Measurements from ENCODE around the gene NFATC4.
"Not testable (repeated sequence)": the region's sequence is repeated elsewhere in the genome, so short reads cannot be mapped to it uniquely, and the experiment has no call there.

NFATC4 gene

GRCh38 chr14:24339284-24340151 is 28.5 kb upstream of the NFATC4 start, which contains the start of gene RIPK3:
RIPK3 (minus strand) TSS chr14:24339991; CDS start chr14:24339826, 165 bp downstream.
- DNase-seq: peak; percentile 41

- no peak for DNase-seq
Measured at GRCh38 chr14:24340606-24341005, 27.4 kb upstream of the NFATC4 start.

DNA sequence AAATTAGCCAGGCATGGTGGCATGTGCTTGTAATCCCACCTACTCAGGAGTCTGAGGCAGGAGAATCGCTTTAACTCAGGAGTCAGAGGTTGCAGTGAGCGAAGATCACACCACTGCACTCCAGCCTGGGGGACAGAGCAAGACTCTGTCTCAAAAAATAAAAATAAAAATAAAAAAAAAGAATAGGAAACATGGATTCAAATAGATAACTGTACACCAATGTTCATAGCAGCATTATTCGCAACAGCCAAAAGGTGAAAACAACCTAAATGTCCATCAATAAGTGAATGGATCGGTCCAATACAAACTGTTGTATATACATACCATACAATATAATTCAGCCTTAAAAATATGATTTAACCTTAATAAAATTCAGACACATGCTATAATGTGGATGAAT is 25.1 kb upstream of the NFATC4 start:
- DNase-seq: no peak

DNA sequence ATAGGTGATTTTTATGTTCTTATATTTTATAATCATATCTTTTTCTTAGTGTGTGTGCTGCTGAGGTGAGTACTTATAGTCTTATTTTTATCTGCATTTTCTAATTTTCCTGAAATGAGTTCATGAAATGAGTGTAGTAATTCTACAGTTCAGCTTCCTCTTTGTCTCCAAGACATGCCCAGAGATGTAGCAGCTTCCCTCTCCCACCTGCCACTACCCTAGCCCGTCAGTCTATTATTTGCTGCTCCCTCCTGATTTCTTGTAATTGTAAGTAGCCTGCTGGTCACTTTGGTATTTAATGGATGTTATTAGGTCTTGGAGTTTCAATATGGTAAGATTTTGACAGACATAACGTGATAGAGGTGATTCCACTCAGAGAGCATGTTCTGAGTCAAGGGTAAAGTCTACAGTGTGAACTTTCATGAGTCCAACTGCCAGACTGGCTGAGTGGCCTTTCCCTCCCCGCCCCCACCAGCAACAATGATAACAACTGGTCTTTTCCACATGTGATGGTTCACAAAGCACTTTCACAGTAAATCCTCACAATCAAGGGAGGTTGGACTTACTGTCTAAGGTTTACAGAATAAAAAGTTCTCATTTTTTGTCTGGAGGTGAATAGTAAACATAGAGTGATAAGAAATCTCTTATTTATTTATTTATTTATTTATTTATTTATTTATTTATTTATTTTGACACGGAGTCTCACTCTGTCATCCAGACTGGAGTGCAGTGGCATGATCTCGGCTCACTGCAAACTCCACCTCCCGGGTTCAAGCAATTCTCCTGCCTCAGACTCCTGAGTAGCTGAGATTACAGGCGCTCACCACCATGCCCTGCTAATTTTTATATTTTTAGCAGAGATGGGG is 24.0 kb upstream of the NFATC4 start:
- DNase-seq: no peak

DNA sequence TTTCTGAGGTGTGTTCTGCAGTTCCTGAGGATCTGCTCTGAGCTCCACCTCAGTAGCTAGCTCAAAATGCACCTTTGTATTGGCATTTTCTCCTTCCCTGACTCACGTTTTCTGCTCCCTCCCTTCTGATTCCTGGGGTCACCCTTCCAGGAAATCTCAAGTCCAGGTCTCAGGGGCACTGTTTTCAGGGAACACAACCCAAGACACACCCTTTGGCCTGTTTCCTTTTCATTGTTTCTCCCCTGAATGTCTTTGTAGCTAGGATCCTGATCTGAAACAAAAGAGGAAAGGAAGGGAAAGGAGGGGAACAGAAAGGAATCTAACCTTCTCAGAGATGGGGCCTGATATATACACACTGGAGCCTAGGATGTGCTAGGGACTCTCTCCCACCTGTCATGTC is 20.9 kb upstream of the NFATC4 start:
- no peak for DNase-seq

DNA sequence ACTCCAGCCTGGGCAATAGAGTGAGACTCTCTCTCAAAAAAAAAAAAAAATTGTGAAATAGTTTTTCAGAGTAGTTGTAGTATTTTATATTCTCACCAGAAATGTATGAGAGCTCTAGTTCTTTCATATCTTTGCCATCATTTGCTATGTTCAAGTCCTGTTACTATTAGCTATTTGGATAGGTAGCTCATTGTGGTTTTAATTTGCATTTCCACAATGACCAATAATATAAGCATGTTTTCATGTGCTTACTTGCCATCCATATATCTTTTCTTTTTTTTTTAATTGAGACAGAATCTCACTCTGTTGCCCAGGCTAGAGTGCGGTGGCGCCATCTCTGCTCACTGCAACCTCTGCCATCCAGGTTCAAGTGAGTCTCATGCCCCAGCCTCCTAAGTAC is 19.8 kb upstream of the NFATC4 start:
- DNase-seq: no peak

DNA sequence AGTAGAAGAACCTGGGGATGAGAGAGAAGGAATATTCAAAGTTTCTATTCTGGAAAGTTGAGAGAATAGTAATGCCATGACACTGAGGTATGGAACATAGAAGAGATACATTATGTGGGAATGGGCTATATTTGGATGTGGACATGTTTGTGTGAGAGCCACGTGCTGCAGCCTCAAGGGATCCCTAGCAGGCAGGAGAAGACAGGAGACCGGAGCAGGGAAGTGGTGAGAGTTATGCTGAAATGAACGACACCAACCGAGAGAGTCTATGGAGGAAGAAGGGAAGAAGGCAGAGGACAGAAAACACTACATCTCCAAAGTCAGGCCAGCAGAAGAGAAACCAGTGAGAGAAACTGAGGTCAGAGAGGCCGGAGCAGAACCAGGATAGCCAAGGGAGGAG is 18.2 kb upstream of the NFATC4 start:
- DNase-seq: no peak

- no peak for DNase-seq
Measured at GRCh38 chr14:24351517-24351916, 16.5 kb upstream of the NFATC4 start.

DNA sequence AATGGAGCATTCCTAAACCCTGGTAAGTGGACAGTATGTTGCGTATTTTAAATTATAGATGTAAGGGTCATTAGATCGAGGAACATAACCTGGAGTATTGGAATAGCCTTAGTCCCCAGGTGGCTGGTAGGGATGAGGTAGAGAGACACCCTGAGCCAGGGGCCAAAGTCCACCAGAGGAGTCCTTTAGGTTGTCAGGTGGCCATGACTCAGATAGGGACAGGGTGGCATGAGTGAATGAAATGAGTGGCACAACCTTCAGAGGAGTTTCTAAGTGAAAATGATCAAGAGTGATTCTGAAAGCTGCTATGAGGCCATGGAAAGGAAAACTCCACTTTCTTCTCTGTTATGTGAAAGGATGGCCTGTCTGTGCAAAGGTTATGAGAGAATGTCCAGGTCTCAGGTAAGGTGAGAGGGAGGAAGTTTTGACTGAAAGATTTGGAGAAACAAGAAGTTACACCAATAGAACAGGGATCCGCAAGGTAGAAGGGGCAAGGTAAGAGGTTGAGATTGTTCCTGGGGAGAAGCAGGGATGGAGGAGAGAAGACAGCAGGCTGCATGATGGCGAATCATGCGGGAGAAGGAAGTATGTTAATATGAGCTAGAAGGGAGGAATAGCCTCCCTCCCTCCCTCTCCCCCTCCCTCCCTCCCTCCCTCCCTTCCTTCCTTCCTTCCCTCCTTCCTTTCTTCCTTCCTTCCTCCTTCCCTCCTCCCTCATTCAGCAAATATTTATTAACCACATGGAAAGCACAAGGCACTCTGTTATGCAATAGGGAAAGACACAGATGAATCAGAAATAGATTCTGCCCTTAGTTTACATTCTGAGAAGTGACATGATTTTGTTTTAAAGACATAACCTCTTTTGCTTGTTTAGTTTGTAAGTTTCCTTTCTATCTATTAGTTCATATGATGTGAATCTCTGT is 14.2 kb upstream of the NFATC4 start:
- no peak for DNase-seq

DNA sequence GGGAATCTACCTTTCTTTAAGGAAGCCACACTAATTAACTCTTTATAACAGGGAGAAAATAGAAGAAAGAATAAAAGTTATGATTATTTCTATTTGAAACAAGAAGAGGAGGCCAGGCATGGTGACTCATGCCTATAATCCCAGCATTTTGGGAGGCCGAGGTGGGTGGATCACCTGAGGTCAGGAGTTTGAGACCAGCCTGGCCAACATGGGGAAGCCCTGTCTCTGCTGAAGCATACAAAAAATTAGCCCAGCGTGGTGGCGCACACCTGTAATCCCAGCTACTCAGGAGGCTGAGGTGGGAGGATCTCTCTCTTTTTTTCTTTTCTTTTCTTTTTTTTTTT is 13.5 kb upstream of the NFATC4 start:
- DNase-seq: not testable (repeated sequence)

DNA sequence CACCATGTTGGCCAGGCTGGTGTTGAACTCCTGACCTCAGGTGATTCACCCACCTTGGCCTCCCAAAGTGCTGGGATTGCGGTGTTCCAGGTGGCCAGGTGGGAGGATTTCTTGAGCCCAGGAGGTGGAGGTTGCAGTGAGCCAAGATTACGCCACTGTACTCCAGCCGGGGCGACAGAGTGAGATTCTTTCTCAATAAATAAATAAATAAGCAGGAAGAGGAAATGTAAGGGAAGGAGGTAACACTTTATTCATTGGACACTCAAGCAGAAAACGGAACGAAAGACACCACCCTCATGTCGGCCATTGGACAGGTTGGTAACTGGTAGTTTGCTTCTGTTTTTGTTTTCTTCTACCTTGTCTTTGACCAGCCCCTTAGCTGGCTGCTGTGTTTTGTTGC is 13.0 kb upstream of the NFATC4 start:
- DNase-seq: no peak

DNA sequence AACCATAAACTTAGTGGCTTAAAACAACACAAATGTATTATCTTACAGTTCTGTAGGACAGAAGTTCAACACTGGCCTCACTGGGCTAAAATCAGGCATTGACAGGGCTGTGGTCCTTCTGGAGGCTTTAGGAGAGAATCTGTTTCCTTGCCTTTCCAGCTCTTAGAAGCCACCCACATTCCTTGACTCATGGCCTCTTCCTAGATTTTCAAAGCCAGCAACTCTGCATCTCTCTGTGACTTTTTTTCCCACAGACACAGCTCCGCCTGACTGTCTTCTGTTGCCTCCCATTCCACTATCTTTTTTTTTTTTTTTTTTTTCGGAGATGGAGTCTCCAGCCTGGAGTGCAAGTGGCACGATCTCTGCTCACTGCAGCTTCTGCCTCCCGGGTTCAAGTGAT is 11.8 kb upstream of the NFATC4 start:
- no peak for DNase-seq

DNA sequence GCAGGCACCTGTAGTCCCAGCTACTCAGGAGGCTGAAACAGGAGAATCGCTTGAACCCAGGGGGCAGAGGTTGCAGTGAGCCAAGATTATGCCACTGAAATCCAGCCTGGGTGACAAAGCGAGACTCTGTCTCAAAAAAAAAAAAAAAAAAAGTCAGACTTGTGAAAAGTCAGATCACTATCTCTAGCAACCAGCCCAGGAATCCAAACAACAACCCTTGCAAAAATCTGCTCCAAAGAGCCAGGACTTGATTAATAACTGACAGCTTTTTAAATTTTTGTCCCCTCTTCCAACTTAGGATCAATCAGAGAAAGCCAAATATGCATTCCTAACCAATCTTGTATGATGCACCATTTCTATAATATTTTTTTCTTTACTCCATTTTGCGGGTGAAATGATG is 7.7 kb upstream of the NFATC4 start:
- DNase-seq: no peak

- DNase-seq: no peak
Measured at GRCh38 chr14:24361326-24361725, 6.7 kb upstream of the NFATC4 start.

- no peak for DNase-seq
Measured at GRCh38 chr14:24362241-24362960, 5.6 kb upstream of the NFATC4 start.

- DNase-seq: no peak
Measured at GRCh38 chr14:24363401-24363800, 4.6 kb upstream of the NFATC4 start.

- no peak for DNase-seq
Measured at GRCh38 chr14:24364841-24365240, 3.1 kb upstream of the NFATC4 start.

- DNase-seq: peak; percentile 56
Measured at GRCh38 chr14:24365600-24366412, 2.2 kb upstream of the NFATC4 start.

GRCh38 chr14:24366413-24366720 is 1.6 kb upstream of the NFATC4 start:
- no peak for DNase-seq

DNA sequence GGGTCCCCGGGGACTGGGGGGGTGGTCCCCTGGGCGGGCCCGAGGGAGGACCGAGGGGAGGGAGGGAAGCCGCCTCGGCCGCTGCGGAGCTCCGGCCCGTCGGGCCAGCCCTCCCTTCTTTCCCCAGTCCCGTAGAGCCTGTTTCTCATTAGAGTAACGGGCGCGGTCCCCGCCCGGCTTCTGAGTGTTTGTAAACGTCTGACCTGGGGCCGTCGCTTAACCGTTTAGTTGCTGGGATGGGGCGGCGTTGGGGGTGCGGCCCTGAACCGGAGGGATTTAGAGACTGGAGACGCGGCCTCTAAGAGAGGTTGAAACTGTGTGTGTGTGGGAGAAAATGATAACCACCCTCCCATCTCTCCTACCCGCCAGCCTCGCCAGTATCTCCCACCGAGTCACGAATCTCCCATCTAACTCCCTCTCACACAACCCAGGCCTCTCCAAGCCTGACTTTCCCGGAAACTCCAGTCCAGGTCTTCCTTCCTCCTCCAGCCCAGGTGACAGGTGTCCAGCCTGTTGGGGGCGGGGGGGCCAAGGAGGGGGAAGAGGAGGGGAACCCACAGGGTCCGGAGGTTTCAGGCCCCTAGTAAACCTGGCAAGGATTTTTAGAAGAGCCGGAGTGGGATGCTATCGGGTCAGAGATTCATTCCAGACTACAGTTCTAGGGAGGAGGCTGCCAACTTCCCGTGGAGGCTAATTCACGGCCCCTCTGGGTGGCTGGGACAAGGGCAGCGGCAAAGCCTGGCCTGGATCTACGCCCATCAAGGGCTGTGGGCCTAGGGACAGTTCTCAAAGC is 1.1 kb upstream of the NFATC4 start:
- DNase-seq: peak; percentile 93

GRCh38 chr14:24368212-24368561 is 203 bp downstream of the NFATC4 start:
- no peak for DNase-seq
